ENCODE data around the gene DBF4B.

The DBF4B gene

GRCh38 chr17:44761932-44762810 lies 53.7 kb downstream of the DBF4B start:
- H3K4me3 ChIP-seq (ENCODE audit: low read length), result no peak overlapping the region
- no peak for DNase-seq (ENCODE audit: low read depth)
- no peak for TF ChIP-seq CTCF (IDR thresholded peaks at IDR 0.05; ENCODE audit: insufficient read depth, low read depth, low read length, missing control alignments)

DNA sequence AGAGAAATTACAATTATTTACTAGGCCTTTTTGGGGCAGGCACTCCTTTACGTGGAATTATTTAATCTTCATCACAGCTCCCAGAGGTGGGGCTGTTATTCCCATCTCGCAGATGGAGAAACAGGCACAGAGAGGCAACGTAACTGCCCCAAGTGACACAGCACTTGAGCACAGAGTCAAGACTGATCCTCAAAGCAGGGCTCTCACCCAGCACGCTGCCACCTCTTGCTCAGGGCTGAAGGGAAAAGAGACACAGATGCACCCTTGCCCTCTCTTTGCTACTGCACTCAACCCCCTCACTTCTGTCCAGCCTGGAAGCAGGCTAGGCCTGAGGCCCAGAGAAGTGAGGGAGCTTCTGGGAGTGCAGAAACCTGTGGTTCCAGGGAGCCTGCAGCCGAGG lies 54.7 kb downstream of the DBF4B start:
- no peak overlapping the region for H3K4me3 ChIP-seq (ENCODE audit: low read length)
- no peak for TF ChIP-seq CTCF (IDR thresholded peaks at IDR 0.05; ENCODE audit: insufficient read depth, low read depth, low read length, missing control alignments)

GRCh38 chr17:44765965-44766364 lies 57.5 kb downstream of the DBF4B start:
- no peak for TF ChIP-seq CTCF (IDR thresholded peaks at IDR 0.05; ENCODE audit: insufficient read depth, low read depth, low read length, missing control alignments)
- DNase-seq (ENCODE audit: low read depth), result no peak
- H3K4me3 ChIP-seq (ENCODE audit: low read length), result no peak overlapping the region

More for the DNA sequence above, 54.7 kb downstream of the DBF4B start:
- DNase-seq (ENCODE audit: low read depth), result no peak

DNA sequence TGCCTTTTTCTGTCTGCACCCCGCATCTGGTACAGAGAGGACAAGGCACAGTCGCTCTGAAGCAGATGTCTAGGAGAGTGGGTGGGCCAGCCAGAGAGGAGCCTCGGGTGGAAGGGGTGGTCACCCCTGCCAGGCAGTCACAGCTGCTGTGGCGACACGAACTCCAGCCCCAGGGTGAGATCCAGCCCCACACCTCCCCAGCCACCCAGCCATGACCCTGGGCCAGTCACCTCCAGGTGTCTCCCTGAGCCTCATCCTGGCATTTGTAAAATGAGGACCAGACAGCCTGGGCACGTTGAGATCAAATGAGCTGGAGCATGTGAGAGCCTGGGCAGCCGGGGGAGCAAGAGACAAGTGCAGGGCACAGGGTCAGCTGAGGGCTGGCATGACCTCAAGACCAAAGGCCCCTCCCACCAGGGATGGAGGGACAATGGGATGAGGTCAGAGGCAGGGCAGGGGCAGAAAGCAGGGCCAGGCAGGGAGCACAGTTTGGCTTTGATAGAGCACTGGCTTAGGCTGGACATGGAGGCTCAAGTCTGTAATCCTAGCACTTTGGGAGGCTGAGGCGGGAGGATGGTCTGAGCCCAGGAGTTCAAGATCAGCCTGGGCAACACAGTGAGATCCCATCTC lies 58.1 kb downstream of the DBF4B start:
- DNase-seq (ENCODE audit: low read depth), result no peak
- H3K4me3 ChIP-seq (ENCODE audit: low read length), result no peak overlapping the region
- no peak for TF ChIP-seq CTCF (IDR thresholded peaks at IDR 0.05; ENCODE audit: insufficient read depth, low read depth, low read length, missing control alignments)

GRCh38 chr17:44767493-44767892 lies 59.0 kb downstream of the DBF4B start:
- no peak for TF ChIP-seq CTCF (IDR thresholded peaks at IDR 0.05; ENCODE audit: insufficient read depth, low read depth, low read length, missing control alignments)
- no peak for DNase-seq (ENCODE audit: low read depth)
- no peak overlapping the region for H3K4me3 ChIP-seq (ENCODE audit: low read length)

DNA sequence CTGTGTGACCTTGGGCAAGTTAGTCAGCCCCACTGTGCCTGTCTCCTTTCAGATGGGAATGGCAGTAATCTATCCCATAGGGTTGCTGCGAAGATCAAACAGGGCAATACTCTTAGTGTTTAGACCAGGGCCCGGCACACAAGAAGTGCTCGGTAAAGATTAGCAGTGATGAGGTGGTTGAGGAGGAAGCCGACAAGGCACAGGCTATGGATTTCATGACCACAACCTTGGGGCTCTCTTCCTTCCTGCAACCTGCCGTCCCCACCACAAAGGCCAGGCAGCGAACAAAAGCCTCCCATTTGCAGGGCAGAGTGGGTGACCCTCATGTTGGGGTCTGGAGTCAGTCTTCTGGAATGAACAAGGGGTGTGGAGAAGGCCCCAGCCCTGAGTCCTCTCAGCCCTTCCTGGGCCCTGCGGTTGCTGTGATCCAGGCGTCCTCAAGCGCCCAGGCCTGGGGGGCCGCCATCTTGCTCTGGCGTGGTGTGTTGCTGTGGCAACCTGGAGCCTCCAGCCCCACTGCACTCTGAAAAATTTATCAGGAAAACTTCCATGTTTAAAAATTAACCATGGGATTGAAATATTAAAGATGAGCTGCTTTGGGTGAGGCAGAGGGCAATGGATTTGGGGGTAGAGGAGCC lies 60.2 kb downstream of the DBF4B start:
- no peak for DNase-seq (ENCODE audit: low read depth)
- TF ChIP-seq CTCF (IDR thresholded peaks at IDR 0.05; ENCODE audit: insufficient read depth, low read depth, low read length, missing control alignments), result no peak
- no peak overlapping the region for H3K4me3 ChIP-seq (ENCODE audit: low read length)
